Testis (tissue), 3 donors: ENCODE measurements around the gene RASA2. TPM values are rescaled to one million over a fixed set of nuclear protein-coding genes. Genes with fewer than 3 reads are reported as not detected.

Experiments used
- DNase-seq: peaks from one replicate; pipeline ENCODE4 v3.0.0-alpha.2; 2019
- H3K27ac ChIP-seq, 2 donors: fragments of 200-600 bp; sonication (generic); one replicate each; pipeline ENCODE4 v1.5.1; 2019
- H3K27me3 ChIP-seq: fragments of 200-600 bp; sonication (generic); one replicate; pipeline ENCODE4 v1.5.1; 2019
- H3K36me3 ChIP-seq: fragments of 200-600 bp; sonication (generic); one replicate; pipeline ENCODE4 v1.5.1; 2017; ENCODE audit warnings: low read depth; ENCODE audit errors: missing control alignments
- H3K4me1 ChIP-seq: fragments of 200-600 bp; sonication (generic); one replicate; pipeline ENCODE4 v1.5.1; 2019
- H3K4me3 ChIP-seq, 2 donors: fragments of 200-600 bp; sonication (generic); one replicate each; pipeline ENCODE4 v1.5.1; 2017 to 2019
- H3K9me3 ChIP-seq: fragments of 200-600 bp; sonication (generic); one replicate; pipeline ENCODE4 v1.5.1; 2017
- CTCF ChIP-seq, 3 experiments: fragments of 450-650 bp in 2 of 3; fragments of 200-600 bp in 1 of 3; sonication (generic) in 1 of 3; IDR thresholded peaks; one replicate each; pipeline ENCODE4 v1.5.1; 2016 to 2019; ENCODE audit warnings: antibody characterized with exemption in 3 of 3, mild to moderate bottlenecking in 2 of 3, moderate library complexity in 1 of 3
- POLR2A ChIP-seq: fragments of 450-650 bp; IDR thresholded peaks from one replicate; pipeline ENCODE4 v1.6.1; 2017; ENCODE audit warnings: antibody characterized with exemption, mild to moderate bottlenecking, moderate library complexity
- WGBS, 2 donors: methylation state at CpG; one replicate each; pipeline ENCODE4 v1.1.5; 2018; 5-methylcytosine and 5-hydroxymethylcytosine counted together
- intact Hi-C: fragments of 100-400 bp; cut with DNase I; formaldehyde crosslinking; loops from one replicate; pipeline ENCODE4 v1.15.1; 2023; ENCODE audit warnings: low total_unique reads
- polyA plus RNA-seq: library from polyadenylated mRNA; stranded (reverse); fragments of 350-450 nt; fragmentation: Illumina TruSeq; extraction: RNeasy Lipid Tissue Mini Kit (QIAGEN cat#74804); gene quantifications from one replicate; pipeline ENCODE4 v1.2.3, GENCODE V29; 2014; ENCODE audit warnings: low read depth, low replicate concordance; ENCODE audit not compliant: insufficient read depth
- total RNA-seq, 2 donors: library from RNA; depleted of rRNA; stranded (reverse); fragments of >200 nt; gene quantifications; one replicate each; pipeline ENCODE4 v1.2.3, GENCODE V29; 2016

RASA2 gene
- total and polyA plus RNA-seq, 3 donors from 2014 or later = 16.2 to 18.3 (median 18.2) TPM

GRCh38 chr3:141650783-141651182 is 164.0 kb downstream of the RASA2 start:
- H3K36me3 ChIP-seq = no peaks in the 10 kb centered on the region
- H3K4me1 ChIP-seq = no peaks in the 10 kb centered on the region
- no peaks in the 10 kb centered on the region for H3K9me3 ChIP-seq
- H3K27me3 ChIP-seq = no peaks in the 10 kb centered on the region
- no peak overlapping the region for H3K27ac ChIP-seq
- intact Hi-C loops = no loop called here
- no peak for DNase-seq
- H3K4me3 ChIP-seq = no peak overlapping the region
- TF ChIP-seq POLR2A (no peak), CTCF (IDR thresholded peaks at IDR 0.05) (no peak)
- WGBS, 2 donors = 93 to 98% methylated on average over 2 of the region's 2 CpGs

- H3K27ac ChIP-seq = no peak overlapping the region
- intact Hi-C loops = no loop called here
These were observed 164.6 kb downstream of the RASA2 start for GRCh38 chr3:141651409-141651808.

GRCh38 chr3:141652349-141652748 is 165.5 kb downstream of the RASA2 start:
- TF ChIP-seq CTCF (IDR thresholded peaks at IDR 0.05) (no peak), POLR2A (no peak)
- H3K36me3 ChIP-seq = no peaks in the 10 kb centered on the region
- DNase-seq = no peak
- no peak overlapping the region for H3K27ac ChIP-seq
- H3K4me3 ChIP-seq = no peak overlapping the region
- H3K4me1 ChIP-seq = no peaks in the 10 kb centered on the region
- no peaks in the 10 kb centered on the region for H3K27me3 ChIP-seq
- H3K9me3 ChIP-seq = no peaks in the 10 kb centered on the region
- intact Hi-C loops = no loop called here
- 93 to 100% methylated on average over 5 of the region's 5 CpGs for WGBS, 2 donors

More at GRCh38 chr3:141651409-141651808, 164.6 kb downstream of the RASA2 start:
- WGBS, 2 donors = 63 to 75% methylated on average over 1 to 2 of the region's 2 CpGs
- Histone ChIP-seq H3K4me3 (no peak overlapping the region), H3K9me3 (no peaks in the 10 kb centered on the region), H3K4me1 (no peaks in the 10 kb centered on the region), H3K27me3 (no peaks in the 10 kb centered on the region), H3K36me3 (no peaks in the 10 kb centered on the region)
- no peak for DNase-seq
- no peak for TF ChIP-seq POLR2A
- no peak for TF ChIP-seq CTCF (IDR thresholded peaks at IDR 0.05)

GRCh38 chr3:141653847-141654246 is 167.0 kb downstream of the RASA2 start:
- Histone ChIP-seq H3K9me3 (no peaks in the 10 kb centered on the region), H3K36me3 (no peaks in the 10 kb centered on the region), H3K4me3 (no peak overlapping the region), H3K27me3 (no peaks in the 10 kb centered on the region), H3K4me1 (no peaks in the 10 kb centered on the region), H3K27ac (no peak overlapping the region)
- TF ChIP-seq CTCF (IDR thresholded peaks at IDR 0.05) = no peak
- TF ChIP-seq POLR2A = no peak
- intact Hi-C loops = no loop called here
- DNase-seq = no peak
- WGBS, 2 donors = 66 to 67% methylated on average over 4 of the region's 4 CpGs

GRCh38 chr3:141655801-141656200 is 169.0 kb downstream of the RASA2 start:
- H3K4me1 ChIP-seq = peaks cover 4% of the 10 kb centered on the region
- no peaks in the 10 kb centered on the region for H3K36me3 ChIP-seq
- TF ChIP-seq CTCF (IDR thresholded peaks at IDR 0.05) (no peak), POLR2A (no peak)
- intact Hi-C loops = no loop called here
- no peaks in the 10 kb centered on the region for H3K27me3 ChIP-seq
- no peak for DNase-seq
- no peaks in the 10 kb centered on the region for H3K9me3 ChIP-seq
- no peak overlapping the region for H3K27ac ChIP-seq
- no peak overlapping the region for H3K4me3 ChIP-seq
- WGBS, 2 donors = 92 to 94% methylated on average over 4 of the region's 4 CpGs
